Stimulated activated CD8-positive, alpha-beta memory T cell treated with anti-CD3 and anti-CD28 coated beads, Interleukin-4, amount 100 ng/mL, for 4 hours (primary cell): ENCODE data around the gene RMDN2.

Experiments
- DNase-seq, 2 donors: peaks; one replicate each; pipeline ENCODE4 v3.0.0-alpha.2; 2020; ENCODE audit warnings: low read depth in 2 of 2, low spot score in 1 of 2

Gene RMDN2

GRCh38 chr2:38037757-38038621, 112.9 kb downstream of the RMDN2 start:
- no peak for DNase-seq

GRCh38 chr2:38038682-38039081, 113.6 kb downstream of the RMDN2 start:
- DNase-seq, result no peak

GRCh38 chr2:38039121-38039910, 114.2 kb downstream of the RMDN2 start:
- no peak for DNase-seq

GRCh38 chr2:38045811-38046210, 120.7 kb downstream of the RMDN2 start:
- DNase-seq, result no peak

GRCh38 chr2:38056216-38056615, 131.1 kb downstream of the RMDN2 start:
- no peak for DNase-seq

GRCh38 chr2:38057651-38058410, 132.7 kb downstream of the RMDN2 start:
- DNase-seq, result no peak

- DNase-seq, result no peak
Measured at GRCh38 chr2:38060236-38061018, 135.3 kb downstream of the RMDN2 start.

DNA sequence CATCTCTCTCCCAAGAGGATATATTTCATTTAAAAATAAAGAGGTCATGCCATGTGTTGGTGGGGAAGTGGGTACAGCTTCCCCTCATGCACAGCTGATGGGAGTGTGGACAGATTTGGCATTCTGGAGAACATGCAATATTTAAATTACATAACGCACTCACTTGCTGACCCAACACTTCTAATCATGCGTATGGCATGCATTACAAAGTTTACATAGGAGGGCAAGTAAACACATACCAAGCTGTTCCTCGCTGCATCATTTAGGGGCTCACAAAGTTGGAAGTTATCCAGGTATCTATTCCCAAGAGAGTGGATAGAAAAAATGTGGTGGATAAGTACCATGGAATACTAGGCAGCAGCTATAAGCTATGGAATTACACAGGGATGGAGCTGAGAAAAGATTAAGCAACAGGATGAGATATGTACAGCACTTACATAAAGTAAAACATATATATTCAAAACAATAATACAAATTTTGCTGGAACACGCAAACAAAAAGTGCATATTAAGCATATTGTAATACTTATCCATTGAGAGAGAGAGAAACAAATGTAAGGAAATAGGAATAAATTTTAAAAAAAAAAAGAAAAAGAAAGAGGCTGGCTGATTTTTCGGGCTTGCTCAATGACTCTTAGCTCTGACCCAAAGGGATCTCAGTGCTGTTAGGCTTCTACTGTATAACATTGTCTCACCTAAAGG, 139.9 kb downstream of the RMDN2 start:
- DNase-seq, result no peak

- no peak for DNase-seq
Measured at GRCh38 chr2:38065502-38066135, 140.5 kb downstream of the RMDN2 start.

GRCh38 chr2:38066421-38067115, 141.5 kb downstream of the RMDN2 start:
- DNase-seq, result no peak
